Esophagus muscularis mucosa (tissue), 4 donors: ENCODE measurements around the gene SHANK3. TPM values are rescaled to one million over a fixed set of nuclear protein-coding genes. Genes with fewer than 3 reads are reported as not detected.

Experiments
- DNase-seq: peaks from one replicate; pipeline ENCODE4 v3.0.0-alpha.2; 2017; ENCODE audit errors: extremely low spot score
- H3K27ac ChIP-seq, 4 donors: fragments of 200-600 bp; sonication (generic); replicated peaks in 1 of 4; 1 replicate in 3 of 4; 2 replicates in 1 of 4; pipeline ENCODE4 v1.5.1; 2016 to 2019; ENCODE audit warnings: mild to moderate bottlenecking in 1 of 4
- H3K27me3 ChIP-seq, 4 donors: fragments of 200-600 bp; sonication (generic); one replicate each; pipeline versions ENCODE4 v1.5.1 to v1.6.0; 2016 to 2019
- H3K36me3 ChIP-seq, 4 donors: fragments of 200-600 bp; sonication (generic); one replicate each; pipeline ENCODE4 v1.5.1; 2016 to 2019
- H3K4me1 ChIP-seq, 4 donors: fragments of 200-600 bp; sonication (generic); one replicate each; pipeline ENCODE4 v1.5.1; 2016 to 2019
- H3K4me3 ChIP-seq, 4 donors: fragments of 200-600 bp; sonication (generic); 1 replicate in 2 of 4; 2 replicates in 2 of 4; pipeline ENCODE4 v1.5.1; 2016 to 2019; ENCODE audit warnings: mild to moderate bottlenecking in 4 of 4, moderate library complexity in 1 of 4
- H3K9me3 ChIP-seq, 4 donors: fragments of 200-600 bp; sonication (generic); 1 replicate in 3 of 4; 2 replicates in 1 of 4; pipeline ENCODE4 v1.5.1; 2016 to 2019
- EP300 ChIP-seq: sonication (generic); formaldehyde crosslinking; IDR thresholded peaks from one replicate; pipeline ENCODE4 v1.6.1; 2017; ENCODE audit warnings: antibody characterized with exemption
- POLR2A ChIP-seq: fragments of 450-650 bp; IDR thresholded peaks from one replicate; pipeline ENCODE4 v1.6.1; 2017; ENCODE audit warnings: antibody characterized with exemption, moderate library complexity, mild to moderate bottlenecking, low read depth
- POLR2AphosphoS5 ChIP-seq, 2 donors: sonication (generic); formaldehyde crosslinking; IDR thresholded peaks; one replicate each; pipeline ENCODE4 v1.6.1; 2017; ENCODE audit warnings: antibody characterized with exemption in 2 of 2
- WGBS: methylation state at CpG from one replicate; pipeline ENCODE4 v1.1.5; 2018; 5-methylcytosine and 5-hydroxymethylcytosine counted together
- intact Hi-C: fragments of 100-400 bp; cut with DNase I; formaldehyde crosslinking; loops from one replicate; pipeline ENCODE4 v1.15.1; 2023
- total RNA-seq, 4 donors: library from RNA; depleted of rRNA; stranded (reverse); fragments of >200 nt; gene quantifications; one replicate each; pipeline versions ENCODE4 v1.1.0 to v1.2.1, GENCODE V29; 2016
- TF ChIP-seq, protein P1 (sequence below), 3 experiments: fragments of 200-600 bp in 2 of 3; fragments of 450-650 bp in 1 of 3; sonication (generic) in 2 of 3; IDR thresholded peaks; one replicate each; pipeline ENCODE4 v1.5.1; 2017 to 2019; ENCODE audit warnings: antibody characterized with exemption in 3 of 3, mild to moderate bottlenecking in 2 of 3, moderate library complexity in 1 of 3

Gene SHANK3
- total RNA-seq, 4 donors from 2014 or later: 7.0 to 21.1 (median 16.0) TPM

DNA sequence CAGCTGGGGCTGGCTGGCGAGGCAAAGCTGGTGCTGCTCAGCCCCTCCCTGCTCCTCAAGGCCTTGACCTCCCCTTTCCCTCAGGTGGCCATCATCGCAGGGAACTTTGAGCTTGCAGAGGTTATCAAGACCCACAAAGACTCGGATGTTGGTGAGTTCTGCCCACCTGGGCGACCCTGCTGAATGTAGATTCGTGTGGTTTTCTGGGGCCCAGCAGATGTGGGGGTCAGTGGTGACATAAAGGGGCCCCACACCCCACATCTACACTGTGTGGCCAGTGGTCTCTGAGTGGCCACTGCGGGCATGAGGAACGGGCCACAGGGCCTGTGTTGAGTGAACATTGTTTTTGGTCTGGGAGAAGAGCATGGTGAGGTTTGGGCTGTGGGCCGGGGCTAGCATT, 11.9 kb downstream of the SHANK3 start:
- H3K4me1 ChIP-seq: peaks cover 0 to 6% (median 3%) of the 10 kb centered on the region in 4 donors
- no peaks in the 10 kb centered on the region for H3K9me3 ChIP-seq
- H3K4me3 ChIP-seq: peak overlapping the region in 1 of 4 donors; percentile 9
- peaks cover 0 to 26% (median 0%) of the 10 kb centered on the region in 4 donors for H3K27me3 ChIP-seq
- H3K36me3 ChIP-seq: peaks cover 0 to 19% (median 0%) of the 10 kb centered on the region in 4 donors
- 87% methylated on average over 8 of the region's 8 CpGs for WGBS
- no peak overlapping the region for H3K27ac ChIP-seq
- intact Hi-C loops: no loop called here
- no peak for TF ChIP-seq POLR2AphosphoS5 (IDR thresholded peaks at IDR 0.05)
- TF ChIP-seq POLR2A: no peak
- TF ChIP-seq, protein P1, sequence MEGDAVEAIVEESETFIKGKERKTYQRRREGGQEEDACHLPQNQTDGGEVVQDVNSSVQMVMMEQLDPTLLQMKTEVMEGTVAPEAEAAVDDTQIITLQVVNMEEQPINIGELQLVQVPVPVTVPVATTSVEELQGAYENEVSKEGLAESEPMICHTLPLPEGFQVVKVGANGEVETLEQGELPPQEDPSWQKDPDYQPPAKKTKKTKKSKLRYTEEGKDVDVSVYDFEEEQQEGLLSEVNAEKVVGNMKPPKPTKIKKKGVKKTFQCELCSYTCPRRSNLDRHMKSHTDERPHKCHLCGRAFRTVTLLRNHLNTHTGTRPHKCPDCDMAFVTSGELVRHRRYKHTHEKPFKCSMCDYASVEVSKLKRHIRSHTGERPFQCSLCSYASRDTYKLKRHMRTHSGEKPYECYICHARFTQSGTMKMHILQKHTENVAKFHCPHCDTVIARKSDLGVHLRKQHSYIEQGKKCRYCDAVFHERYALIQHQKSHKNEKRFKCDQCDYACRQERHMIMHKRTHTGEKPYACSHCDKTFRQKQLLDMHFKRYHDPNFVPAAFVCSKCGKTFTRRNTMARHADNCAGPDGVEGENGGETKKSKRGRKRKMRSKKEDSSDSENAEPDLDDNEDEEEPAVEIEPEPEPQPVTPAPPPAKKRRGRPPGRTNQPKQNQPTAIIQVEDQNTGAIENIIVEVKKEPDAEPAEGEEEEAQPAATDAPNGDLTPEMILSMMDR (IDR thresholded peaks at IDR 0.05): no peak
- TF ChIP-seq EP300: no peak
- no peak for DNase-seq

DNA sequence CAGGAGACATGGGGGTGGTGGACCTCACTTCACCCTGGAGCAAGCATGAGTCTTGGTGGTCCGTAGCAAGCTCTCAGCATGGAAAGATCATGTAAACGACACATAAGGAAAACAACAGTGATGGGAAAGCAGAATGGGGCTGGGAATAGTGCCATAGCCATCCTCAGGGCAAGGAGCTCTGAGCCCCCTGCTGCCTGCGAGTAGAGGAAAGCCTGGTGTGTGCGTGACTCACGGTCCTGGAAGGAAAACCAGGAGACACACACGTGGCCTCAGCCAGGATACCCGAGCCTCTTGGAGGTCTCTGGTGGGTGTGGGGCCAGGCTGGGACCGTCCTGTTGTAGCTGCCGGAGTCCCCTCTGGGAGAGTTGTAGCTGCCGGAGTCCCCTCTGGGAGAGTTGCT, 12.4 kb downstream of the SHANK3 start:
- H3K27me3 ChIP-seq: peaks cover 0 to 26% (median 0%) of the 10 kb centered on the region in 4 donors
- DNase-seq: no peak
- intact Hi-C loops: no loop called here
- no peaks in the 10 kb centered on the region for H3K9me3 ChIP-seq
- H3K4me3 ChIP-seq: no peak overlapping the region
- H3K4me1 ChIP-seq: peaks cover 0 to 6% (median 3%) of the 10 kb centered on the region in 4 donors
- peaks cover 0 to 16% (median 0%) of the 10 kb centered on the region in 4 donors for H3K36me3 ChIP-seq
- 35% methylated on average over 6 of the region's 10 CpGs for WGBS
- no peak overlapping the region for H3K27ac ChIP-seq
- TF ChIP-seq, protein P1 (IDR thresholded peaks at IDR 0.05): no peak
- TF ChIP-seq EP300 (no peak), POLR2AphosphoS5 (IDR thresholded peaks at IDR 0.05) (no peak), POLR2A (no peak)

DNA sequence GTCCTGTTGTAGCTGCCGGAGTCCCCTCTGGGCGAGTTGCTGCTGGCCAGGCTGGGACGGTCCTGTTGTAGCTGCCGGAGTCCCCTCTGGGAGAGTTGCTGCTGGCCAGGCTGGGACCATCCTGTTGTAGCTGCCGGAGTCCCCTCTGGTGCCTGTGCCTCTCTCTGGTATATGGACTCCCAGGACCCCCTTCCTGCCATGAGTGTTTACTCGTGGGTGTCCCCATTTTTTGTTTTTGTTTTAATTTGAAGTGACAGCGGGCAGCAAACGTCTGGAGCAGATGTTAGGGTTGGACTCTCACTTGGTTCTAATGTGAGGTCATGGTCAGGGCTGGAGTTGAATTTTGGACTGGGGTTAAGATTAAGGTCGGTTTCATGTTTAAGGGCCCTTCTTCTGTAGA, 14.2 kb downstream of the SHANK3 start:
- intact Hi-C loops: no loop called here
- H3K4me3 ChIP-seq: no peak overlapping the region
- TF ChIP-seq POLR2A (no peak), EP300 (no peak), POLR2AphosphoS5 (IDR thresholded peaks at IDR 0.05) (no peak)
- TF ChIP-seq, protein P1 (IDR thresholded peaks at IDR 0.05): no peak
- WGBS: 72% methylated on average over 4 of the region's 9 CpGs
- no peak for DNase-seq
- peaks cover 0 to 26% (median 0%) of the 10 kb centered on the region in 4 donors for H3K27me3 ChIP-seq
- peaks cover 0 to 6% (median 3%) of the 10 kb centered on the region in 4 donors for H3K4me1 ChIP-seq
- no peak overlapping the region for H3K27ac ChIP-seq
- peaks cover 0 to 16% (median 0%) of the 10 kb centered on the region in 4 donors for H3K36me3 ChIP-seq
- no peaks in the 10 kb centered on the region for H3K9me3 ChIP-seq

DNA sequence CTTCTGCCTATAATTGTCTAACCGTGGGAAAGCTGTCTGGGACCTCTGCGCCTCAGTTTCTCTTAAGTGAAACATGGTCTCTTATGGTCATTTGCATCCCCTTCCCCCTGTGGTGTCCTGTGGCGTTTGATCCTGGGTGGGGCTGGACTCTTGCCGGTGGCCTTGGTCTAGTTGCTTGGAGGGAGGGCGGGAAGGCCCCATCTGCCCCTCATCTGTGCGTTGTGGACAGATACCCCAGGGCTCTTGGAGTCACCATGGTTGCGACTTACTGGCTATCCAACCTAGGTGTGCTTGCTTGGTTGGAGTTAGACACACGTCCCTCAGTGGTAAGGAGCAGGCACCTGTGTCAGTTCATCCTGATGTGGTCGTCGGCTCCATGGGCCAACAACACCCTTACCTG, 15.2 kb downstream of the SHANK3 start:
- Histone ChIP-seq H3K4me1 (peaks cover 0 to 6% (median 3%) of the 10 kb centered on the region in 4 donors), H3K27ac (no peak overlapping the region), H3K9me3 (no peaks in the 10 kb centered on the region), H3K27me3 (peaks cover 0 to 26% (median 0%) of the 10 kb centered on the region in 4 donors), H3K4me3 (no peak overlapping the region), H3K36me3 (peaks cover 0 to 26% (median 0%) of the 10 kb centered on the region in 4 donors)
- DNase-seq: no peak
- 93% methylated on average over 10 of the region's 10 CpGs for WGBS
- TF ChIP-seq POLR2A: no peak
- TF ChIP-seq, protein P1 (IDR thresholded peaks at IDR 0.05): no peak
- no peak for TF ChIP-seq POLR2AphosphoS5 (IDR thresholded peaks at IDR 0.05)
- TF ChIP-seq EP300: no peak
- intact Hi-C loops: no loop called here

DNA sequence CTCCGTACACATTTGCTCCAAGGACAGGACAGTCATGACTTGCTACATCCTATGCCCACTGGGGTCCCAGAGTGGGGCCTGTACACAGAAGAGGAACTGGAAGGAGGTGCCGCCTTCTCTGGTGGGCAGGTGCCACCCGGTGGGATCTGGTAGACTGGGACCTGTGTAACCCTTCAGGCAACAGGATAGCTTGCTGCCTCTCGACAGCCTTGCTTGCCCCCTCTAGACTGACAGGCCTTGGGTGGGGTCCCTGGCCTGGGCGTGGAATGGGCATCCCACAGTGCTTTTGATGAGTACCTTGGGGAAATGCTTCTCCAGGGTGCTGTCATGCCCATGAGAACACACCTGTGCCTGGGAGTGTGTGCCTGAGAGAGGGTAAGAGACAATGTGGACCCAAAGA, 15.8 kb downstream of the SHANK3 start:
- TF ChIP-seq EP300: no peak
- TF ChIP-seq POLR2AphosphoS5 (IDR thresholded peaks at IDR 0.05): no peak
- no peak for DNase-seq

More for the DNA sequence above, 15.8 kb downstream of the SHANK3 start:
- H3K27me3 ChIP-seq: peaks cover 0 to 26% (median 0%) of the 10 kb centered on the region in 4 donors
- H3K9me3 ChIP-seq: no peaks in the 10 kb centered on the region
- intact Hi-C loops: no loop called here
- peaks cover 0 to 6% (median 3%) of the 10 kb centered on the region in 4 donors for H3K4me1 ChIP-seq
- 89% methylated on average over 3 of the region's 5 CpGs for WGBS
- no peak overlapping the region for H3K27ac ChIP-seq
- no peak overlapping the region for H3K4me3 ChIP-seq
- peaks cover 0 to 30% (median 0%) of the 10 kb centered on the region in 4 donors for H3K36me3 ChIP-seq
